SK-N-SH (cell line): ENCODE data around the gene HSD11B2.

Experiments
- CTCF ChIP-seq: fragments of 200-600 bp; sonication (generic); IDR thresholded peaks from 2 replicates; pipeline ENCODE4 v1.6.1; 2017; ENCODE audit warnings: antibody characterized with exemption, mild to moderate bottlenecking, moderate library complexity
- EZH2phosphoT487 ChIP-seq: fragments of 200-600 bp; sonication (generic); IDR thresholded peaks from 2 replicates; pipeline ENCODE4 v1.6.1; 2017; ENCODE audit warnings: low read depth, mixed run types, mild to moderate bottlenecking, antibody characterized with exemption, moderate library complexity, borderline replicate concordance
- FOXM1 ChIP-seq: IDR thresholded peaks from 2 replicates; pipeline ENCODE4 v1.4.0; 2012; ENCODE audit warnings: low read depth, mild to moderate bottlenecking
- GABPA ChIP-seq: IDR thresholded peaks from 2 replicates; pipeline ENCODE4 v1.4.0; 2012; ENCODE audit warnings: low read depth, mild to moderate bottlenecking
- MXI1 ChIP-seq: IDR thresholded peaks from 2 replicates; pipeline ENCODE4 v1.6.1; 2012; ENCODE audit warnings: mild to moderate bottlenecking, low read depth, low read length, improper control_type of control experiment

- TF ChIP-seq EZH2phosphoT487 (no peak), MXI1 (no peak), FOXM1 (no peak), CTCF (no peak), GABPA (no peak)
Observed at GRCh38 chr16:67437513-67437912, 6.6 kb downstream of the HSD11B2 start.
